Vagina (tissue), 2 donors: Measurements from ENCODE around the gene CRTC3.

ENCODE experiments used
- CTCF ChIP-seq, 3 experiments: fragments of 450-650 bp in 2 of 3; fragments of 200-600 bp in 1 of 3; sonication (generic) in 1 of 3; IDR thresholded peaks; one replicate each; pipeline ENCODE4 v1.5.1; 2017 to 2019; ENCODE audit warnings: antibody characterized with exemption in 3 of 3, mild to moderate bottlenecking in 2 of 3, moderate library complexity in 2 of 3
- POLR2A ChIP-seq, 2 donors: fragments of 450-650 bp; IDR thresholded peaks; one replicate each; pipeline ENCODE4 v1.6.1; 2017; ENCODE audit warnings: antibody characterized with exemption in 2 of 2, mild to moderate bottlenecking in 2 of 2, moderate library complexity in 2 of 2
- POLR2AphosphoS5 ChIP-seq, 2 donors: sonication (generic); formaldehyde crosslinking; IDR thresholded peaks; one replicate each; pipeline ENCODE4 v1.9.0; 2017; ENCODE audit warnings: antibody characterized with exemption in 2 of 2, mild to moderate bottlenecking in 2 of 2, low read depth in 1 of 2; ENCODE audit not compliant: insufficient read depth in 1 of 2

GRCh38 chr15:90571063-90571541, 41.4 kb downstream of the CRTC3 start:
- TF ChIP-seq CTCF (IDR thresholded peaks at IDR 0.05) (no peak), POLR2A (IDR thresholded peaks at IDR 0.05) (no peak), POLR2AphosphoS5 (IDR thresholded peaks at IDR 0.05; ENCODE audit: insufficient read depth in 1 of 2, low read depth in 1 of 2) (peak in 1 of 2 donors; percentile 41)
